Measurements from ENCODE around the gene BRD7. TPM values are rescaled to one million over a fixed set of nuclear protein-coding genes. Genes with fewer than 3 reads are reported as not detected.

Gene BRD7
- total RNA-seq, 1 experiment from 2014 or later: 45.6 TPM

- Histone ChIP-seq H3K4me3 (ENCODE audit: low read depth in 2 of 2, low read length in 2 of 2) (no peak overlapping the region), H3K27me3 (ENCODE audit: control insufficient read depth, insufficient read depth, low read length) (no peaks in the 10 kb centered on the region), H3K4me1 (ENCODE audit: control insufficient read depth, insufficient read depth, low read length) (no peaks in the 10 kb centered on the region), H3K27ac (ENCODE audit: low read length) (no peak overlapping the region), H3K9me3 (ENCODE audit: control insufficient read depth, insufficient read depth, low read depth, low read length) (peaks cover 4% of the 10 kb centered on the region; the same call in 1 of the 2 replicates), H3K36me3 (ENCODE audit: control insufficient read depth, insufficient read depth, low read length) (no peaks in the 10 kb centered on the region)
- TF ChIP-seq POLR2AphosphoS5 (IDR thresholded peaks at IDR 0.05; ENCODE audit: low read depth, low read length): no peak
- no peak for TF ChIP-seq TCF7L2 (IDR thresholded peaks at IDR 0.05; ENCODE audit: low read depth, low read length)
- TF ChIP-seq SIN3A (IDR thresholded peaks at IDR 0.05; ENCODE audit: borderline replicate concordance, insufficient read depth, low read depth, low read length): no peak
- TF ChIP-seq CTCF (IDR thresholded peaks at IDR 0.05): no peak
- TF ChIP-seq, protein P1, sequence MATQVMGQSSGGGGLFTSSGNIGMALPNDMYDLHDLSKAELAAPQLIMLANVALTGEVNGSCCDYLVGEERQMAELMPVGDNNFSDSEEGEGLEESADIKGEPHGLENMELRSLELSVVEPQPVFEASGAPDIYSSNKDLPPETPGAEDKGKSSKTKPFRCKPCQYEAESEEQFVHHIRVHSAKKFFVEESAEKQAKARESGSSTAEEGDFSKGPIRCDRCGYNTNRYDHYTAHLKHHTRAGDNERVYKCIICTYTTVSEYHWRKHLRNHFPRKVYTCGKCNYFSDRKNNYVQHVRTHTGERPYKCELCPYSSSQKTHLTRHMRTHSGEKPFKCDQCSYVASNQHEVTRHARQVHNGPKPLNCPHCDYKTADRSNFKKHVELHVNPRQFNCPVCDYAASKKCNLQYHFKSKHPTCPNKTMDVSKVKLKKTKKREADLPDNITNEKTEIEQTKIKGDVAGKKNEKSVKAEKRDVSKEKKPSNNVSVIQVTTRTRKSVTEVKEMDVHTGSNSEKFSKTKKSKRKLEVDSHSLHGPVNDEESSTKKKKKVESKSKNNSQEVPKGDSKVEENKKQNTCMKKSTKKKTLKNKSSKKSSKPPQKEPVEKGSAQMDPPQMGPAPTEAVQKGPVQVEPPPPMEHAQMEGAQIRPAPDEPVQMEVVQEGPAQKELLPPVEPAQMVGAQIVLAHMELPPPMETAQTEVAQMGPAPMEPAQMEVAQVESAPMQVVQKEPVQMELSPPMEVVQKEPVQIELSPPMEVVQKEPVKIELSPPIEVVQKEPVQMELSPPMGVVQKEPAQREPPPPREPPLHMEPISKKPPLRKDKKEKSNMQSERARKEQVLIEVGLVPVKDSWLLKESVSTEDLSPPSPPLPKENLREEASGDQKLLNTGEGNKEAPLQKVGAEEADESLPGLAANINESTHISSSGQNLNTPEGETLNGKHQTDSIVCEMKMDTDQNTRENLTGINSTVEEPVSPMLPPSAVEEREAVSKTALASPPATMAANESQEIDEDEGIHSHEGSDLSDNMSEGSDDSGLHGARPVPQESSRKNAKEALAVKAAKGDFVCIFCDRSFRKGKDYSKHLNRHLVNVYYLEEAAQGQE (IDR thresholded peaks at IDR 0.05; ENCODE audit: insufficient read depth in 1 of 2, low read depth in 2 of 2, low read length in 1 of 2): no peak
- in situ Hi-C loops (cut with HindIII; ENCODE audit: low pct_unique_long_range_greater_than_20kb, low sequenced_read_pairs) (no loop called here), intact Hi-C loops (cut with micrococcal nuclease; ENCODE audit: unreplicated experiment) (no loop called here)
- ChIA-PET CTCF (interaction anchor here (0.7 kb wide), 1 partner anchor 97 kb away, joined by 5 read pairs; no protein-coding TSS in a partner anchor), POLR2A (no interaction called here)
- DNase-seq (ENCODE audit: low read depth, low spot score) (no peak), ATAC-seq (no peak)
- no TSS peak for BruUV-seq (replicated peaks)
These were observed 45.4 kb upstream of the BRD7 start for GRCh38 chr16:50414152-50414551.

GRCh38 chr16:50411034-50411433 lies 42.2 kb upstream of the BRD7 start:
- no TSS peak for BruUV-seq (replicated peaks)
- ATAC-seq (no peak), DNase-seq (ENCODE audit: low read depth, low spot score) (no peak)
- H3K36me3 ChIP-seq (ENCODE audit: control insufficient read depth, insufficient read depth, low read length): no peaks in the 10 kb centered on the region
- no peaks in the 10 kb centered on the region for H3K4me1 ChIP-seq (ENCODE audit: control insufficient read depth, insufficient read depth, low read length)
- ChIA-PET CTCF (no interaction called here), POLR2A (no interaction called here)
- no peaks in the 10 kb centered on the region for H3K9me3 ChIP-seq (ENCODE audit: control insufficient read depth, insufficient read depth, low read depth, low read length)
- intact Hi-C loops (cut with micrococcal nuclease; ENCODE audit: unreplicated experiment): no loop called here
- no peak overlapping the region for H3K27ac ChIP-seq (ENCODE audit: low read length)
- in situ Hi-C loops (cut with HindIII; ENCODE audit: low pct_unique_long_range_greater_than_20kb, low sequenced_read_pairs): no loop called here
- TF ChIP-seq, protein P1 (IDR thresholded peaks at IDR 0.05; ENCODE audit: insufficient read depth in 1 of 2, low read depth in 2 of 2, low read length in 1 of 2): no peak
- TF ChIP-seq TCF7L2 (IDR thresholded peaks at IDR 0.05; ENCODE audit: low read depth, low read length): no peak
- H3K4me3 ChIP-seq (ENCODE audit: low read depth in 2 of 2, low read length in 2 of 2): no peak overlapping the region
- H3K27me3 ChIP-seq (ENCODE audit: control insufficient read depth, insufficient read depth, low read length): no peaks in the 10 kb centered on the region
